Ascending aorta (tissue), 2 donors: ENCODE measurements around the gene MPV17. TPM values are rescaled to one million over a fixed set of nuclear protein-coding genes. Genes with fewer than 3 reads are reported as not detected.
A peak's percentile ranks its signal among the peaks of the same experiment; 100 is the strongest.
"Not testable (repeated sequence)": the region's sequence is repeated elsewhere in the genome, so short reads cannot be mapped to it uniquely, and the experiment has no call there.

Experiments
- DNase-seq, 2 donors: peaks; one replicate each; pipeline ENCODE4 v3.0.0-alpha.2; 2019; ENCODE audit warnings: low spot score in 2 of 2
- H3K27ac ChIP-seq, 2 donors: fragments of 200-600 bp; sonication (generic); one replicate each; pipeline ENCODE4 v1.5.1; 2016 to 2017; ENCODE audit warnings: mild to moderate bottlenecking in 1 of 2
- H3K27me3 ChIP-seq: fragments of 200-600 bp; sonication (generic); one replicate; pipeline ENCODE4 v1.5.1; 2017
- H3K36me3 ChIP-seq, 2 donors: fragments of 200-600 bp; sonication (generic); one replicate each; pipeline ENCODE4 v1.5.1; 2016
- H3K4me1 ChIP-seq, 2 donors: fragments of 200-600 bp; sonication (generic); one replicate each; pipeline ENCODE4 v1.5.1; 2016 to 2017; ENCODE audit warnings: mild to moderate bottlenecking in 1 of 2
- H3K4me3 ChIP-seq, 2 donors: fragments of 200-600 bp; sonication (generic); one replicate each; pipeline ENCODE4 v1.5.1; 2016 to 2017; ENCODE audit warnings: mild to moderate bottlenecking in 1 of 2
- H3K9me3 ChIP-seq, 2 donors: fragments of 200-600 bp; sonication (generic); one replicate each; pipeline ENCODE4 v1.5.1; 2016
- intact Hi-C: fragments of 100-400 bp; cut with DNase I; formaldehyde crosslinking; loops from one replicate; pipeline ENCODE4 v1.15.1; 2023
- total RNA-seq: library from RNA; depleted of rRNA; stranded (reverse); fragments of >200 nt; gene quantifications from one replicate; pipeline ENCODE4 v1.1.0, GENCODE V29; 2016
- TF ChIP-seq, protein P1 (sequence below), 3 experiments: fragments of 200-600 bp in 2 of 3; fragments of 450-650 bp in 1 of 3; sonication (generic) in 2 of 3; IDR thresholded peaks; one replicate each; pipeline ENCODE4 v1.5.1; 2016 to 2019; ENCODE audit warnings: antibody characterized with exemption in 3 of 3, mild to moderate bottlenecking in 1 of 3, moderate library complexity in 1 of 3

The MPV17 gene
- total RNA-seq, 1 donor from 2014 or later, result 239 TPM

DNA sequence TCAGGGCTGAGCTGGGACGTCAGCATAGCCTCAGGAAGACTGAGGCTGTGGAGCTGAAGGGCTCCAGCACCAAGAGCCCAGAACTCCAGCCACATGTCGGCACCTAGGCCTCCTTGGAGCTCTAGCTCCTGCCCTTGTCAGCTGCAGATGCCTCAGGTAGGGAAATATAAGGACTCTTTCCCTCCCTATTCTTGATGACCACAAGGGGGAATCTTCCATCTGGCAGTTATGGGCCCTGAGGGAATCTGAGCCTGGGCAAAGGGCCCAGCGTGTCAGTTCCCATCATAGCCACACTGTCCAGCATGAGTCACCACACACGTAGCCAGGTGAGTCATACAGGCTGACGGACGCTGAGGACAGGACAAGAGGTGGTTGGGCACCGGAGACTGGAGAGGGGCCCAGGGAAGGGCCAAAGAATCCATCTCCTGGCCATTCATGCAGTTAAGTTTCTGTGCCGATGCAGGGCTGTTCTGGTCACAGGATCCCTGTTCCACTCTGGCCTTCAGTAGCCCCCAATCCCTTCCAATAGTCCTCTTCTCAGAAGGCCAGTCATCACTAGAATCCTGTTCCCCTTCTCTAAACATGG lies 1.8 kb downstream of the MPV17 start:
- Histone ChIP-seq H3K27ac (no peak overlapping the region), H3K4me1 (peaks cover 0 to 14% of the 10 kb centered on the region in 2 donors), H3K27me3 (no peaks in the 10 kb centered on the region), H3K36me3 (peaks cover 0 to 2% of the 10 kb centered on the region in 2 donors), H3K9me3 (no peaks in the 10 kb centered on the region), H3K4me3 (no peak overlapping the region)
- peak in 1 of 2 donors; percentile 82 for DNase-seq
- TF ChIP-seq, protein P1, sequence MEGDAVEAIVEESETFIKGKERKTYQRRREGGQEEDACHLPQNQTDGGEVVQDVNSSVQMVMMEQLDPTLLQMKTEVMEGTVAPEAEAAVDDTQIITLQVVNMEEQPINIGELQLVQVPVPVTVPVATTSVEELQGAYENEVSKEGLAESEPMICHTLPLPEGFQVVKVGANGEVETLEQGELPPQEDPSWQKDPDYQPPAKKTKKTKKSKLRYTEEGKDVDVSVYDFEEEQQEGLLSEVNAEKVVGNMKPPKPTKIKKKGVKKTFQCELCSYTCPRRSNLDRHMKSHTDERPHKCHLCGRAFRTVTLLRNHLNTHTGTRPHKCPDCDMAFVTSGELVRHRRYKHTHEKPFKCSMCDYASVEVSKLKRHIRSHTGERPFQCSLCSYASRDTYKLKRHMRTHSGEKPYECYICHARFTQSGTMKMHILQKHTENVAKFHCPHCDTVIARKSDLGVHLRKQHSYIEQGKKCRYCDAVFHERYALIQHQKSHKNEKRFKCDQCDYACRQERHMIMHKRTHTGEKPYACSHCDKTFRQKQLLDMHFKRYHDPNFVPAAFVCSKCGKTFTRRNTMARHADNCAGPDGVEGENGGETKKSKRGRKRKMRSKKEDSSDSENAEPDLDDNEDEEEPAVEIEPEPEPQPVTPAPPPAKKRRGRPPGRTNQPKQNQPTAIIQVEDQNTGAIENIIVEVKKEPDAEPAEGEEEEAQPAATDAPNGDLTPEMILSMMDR (IDR thresholded peaks at IDR 0.05), result no peak
- intact Hi-C loops, result no loop called here

- H3K27me3 ChIP-seq, H3K9me3 ChIP-seq, intact Hi-C loops, DNase-seq, H3K4me3 ChIP-seq, H3K36me3 ChIP-seq, H3K27ac ChIP-seq: not testable (repeated sequence)
- peaks cover 0 to 14% of the 10 kb centered on the region in 2 donors for H3K4me1 ChIP-seq
Observed at GRCh38 chr2:27319839-27320238, 3.1 kb downstream of the MPV17 start.

GRCh38 chr2:27316655-27317412 lies 6.1 kb downstream of the MPV17 start:
- peaks cover 0 to 9% of the 10 kb centered on the region in 2 donors for H3K36me3 ChIP-seq
- TF ChIP-seq, protein P1 (IDR thresholded peaks at IDR 0.05), result no peak

GRCh38 chr2:27315122-27315521 lies 7.8 kb downstream of the MPV17 start:
- no peaks in the 10 kb centered on the region for H3K27me3 ChIP-seq
- no peaks in the 10 kb centered on the region for H3K9me3 ChIP-seq
- no peak overlapping the region for H3K27ac ChIP-seq
- TF ChIP-seq, protein P1 (IDR thresholded peaks at IDR 0.05), result no peak
- H3K4me3 ChIP-seq, result no peak overlapping the region
- DNase-seq, result no peak
- no peaks in the 10 kb centered on the region for H3K4me1 ChIP-seq
- intact Hi-C loops, result no loop called here
- H3K36me3 ChIP-seq, result peaks cover 0 to 19% of the 10 kb centered on the region in 2 donors

More at GRCh38 chr2:27316655-27317412, 6.1 kb downstream of the MPV17 start:
- intact Hi-C loops, result no loop called here
- Histone ChIP-seq H3K27ac (no peak overlapping the region), H3K4me3 (no peak overlapping the region), H3K27me3 (no peaks in the 10 kb centered on the region), H3K9me3 (no peaks in the 10 kb centered on the region), H3K4me1 (peaks cover 0 to under 1% of the 10 kb centered on the region in 2 donors)
- DNase-seq, result no peak

DNA sequence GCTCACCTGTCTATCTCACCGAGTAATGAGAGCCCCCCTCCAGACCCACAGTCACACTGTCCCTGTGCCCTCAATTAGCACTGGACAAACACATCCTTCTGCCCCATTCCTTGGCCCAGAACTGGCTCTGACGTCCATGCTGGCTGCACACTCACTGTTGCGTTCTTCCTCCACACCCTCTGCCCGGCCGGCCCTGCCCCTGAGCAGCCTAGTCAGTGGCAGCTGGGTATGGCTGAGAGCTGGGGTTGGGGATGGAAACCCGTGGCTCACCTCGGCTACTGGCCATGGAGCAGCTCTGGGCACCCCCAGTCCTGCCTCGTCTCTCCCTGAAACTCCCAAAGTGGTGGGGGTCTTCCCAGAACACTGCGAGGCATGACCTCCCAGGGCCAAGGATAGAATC lies 8.2 kb downstream of the MPV17 start:
- Histone ChIP-seq H3K9me3 (no peaks in the 10 kb centered on the region), H3K36me3 (peaks cover 0 to 22% of the 10 kb centered on the region in 2 donors), H3K4me3 (no peak overlapping the region), H3K27me3 (no peaks in the 10 kb centered on the region), H3K27ac (no peak overlapping the region), H3K4me1 (no peaks in the 10 kb centered on the region)
- intact Hi-C loops, result no loop called here
- TF ChIP-seq, protein P1 (IDR thresholded peaks at IDR 0.05), result no peak
- DNase-seq, result no peak

- Histone ChIP-seq H3K36me3 (peaks cover 0 to 27% of the 10 kb centered on the region in 2 donors), H3K9me3 (no peaks in the 10 kb centered on the region), H3K27ac (no peak overlapping the region), H3K27me3 (no peaks in the 10 kb centered on the region), H3K4me1 (no peaks in the 10 kb centered on the region), H3K4me3 (no peak overlapping the region)
- TF ChIP-seq, protein P1 (IDR thresholded peaks at IDR 0.05), result no peak
- intact Hi-C loops, result no loop called here
- DNase-seq, result no peak
Observed at GRCh38 chr2:27313882-27314645, 8.8 kb downstream of the MPV17 start.
